ENCODE results near the gene PCDHGA3. TPM values are rescaled to one million over a fixed set of nuclear protein-coding genes. Genes with fewer than 3 reads are reported as not detected.

Gene PCDHGA3
- total and polyA plus RNA-seq, 9 of the 15 experiments (the other 6 are each of a cell fraction or from before 2014, with no cell fraction given) = 0.13 to 0.28 (median 0.18) TPM; not detected in 2

- H3K9ac ChIP-seq (ENCODE audit: insufficient read depth in 1 of 2, low read depth in 2 of 2, low read length in 2 of 2) = no peak overlapping the region
- H3K79me2 ChIP-seq (ENCODE audit: control insufficient read depth, insufficient read depth, low read length) = no peaks in the 10 kb centered on the region
- H3K9me1 ChIP-seq (ENCODE audit: control insufficient read depth, insufficient read depth, low read length) = no peaks in the 10 kb centered on the region
- intact Hi-C loops (cut with micrococcal nuclease) = no loop called here
- TF ChIP-seq ERF (CRISPR knock-in tag; IDR thresholded peaks at IDR 0.05) = no peak
- no peak for TF ChIP-seq HMGN3 (IDR thresholded peaks at IDR 0.05; ENCODE audit: borderline replicate concordance, extremely low read depth, insufficient read length, low read depth, low read length)
- TF ChIP-seq HINFP (tag; conservative IDR thresholded peaks at IDR 0.05; ENCODE audit: low read depth) = no peak
- TF ChIP-seq NCOA6 (IDR thresholded peaks at IDR 0.05) = no peak
- TF ChIP-seq ARNT (IDR thresholded peaks at IDR 0.05) = no peak
- H3K27me3 ChIP-seq (ENCODE audit: control insufficient read depth in 2 of 2, insufficient read depth in 2 of 2, low read length in 2 of 2) = peaks cover 9 to 35% of the 10 kb centered on the region in 2 experiments; a peak in 4 of 5 replicates
- CTCF ChIA-PET (ENCODE audit: low intra/inter-chr PET ratio) = no interaction called here
- in situ Hi-C loops (cut with MboI) = no loop called here
- H3K27ac ChIP-seq (ENCODE audit: extremely low read depth, low read depth, low read length) = no peak overlapping the region
- FAIRE-seq (no peak), ATAC-seq (no peak), DNase-seq (ENCODE audit: extremely low read depth in 1 of 4, low spot score in 3 of 4) (no peak)
- no peak overlapping the region for H3K4me2 ChIP-seq (ENCODE audit: insufficient read depth, low read length)
- WGBS (ENCODE audit: insufficient coverage, low coverage, missing lambda C conversion rate) = 2% methylated on average over 43 of the region's 43 CpGs
- H3K4me1 ChIP-seq (replicated peaks in 1 of 2; ENCODE audit: control insufficient read depth in 2 of 2, insufficient read depth in 2 of 2, low read length in 2 of 2) = peaks cover 0 to 11% of the 10 kb centered on the region in 2 experiments; a peak in 2 of 5 replicates
- no peak overlapping the region for H3K4me3 ChIP-seq
- POLR2A ChIA-PET = interaction anchor here (0.7 kb wide), 1 partner anchor 13 kb away, joined by 3 read pairs; the partner anchor contains the start of gene PCDHGB5
- no peaks in the 10 kb centered on the region for H3K36me3 ChIP-seq (ENCODE audit: control insufficient read depth, insufficient read depth, low read length)
- no peaks in the 10 kb centered on the region for H4K20me1 ChIP-seq (replicated peaks; ENCODE audit: control insufficient read depth, insufficient read depth, low read length)
- no peaks in the 10 kb centered on the region for H3K9me3 ChIP-seq (replicated peaks; ENCODE audit: control insufficient read depth, insufficient read depth, low read depth, low read length)
- BruUV-seq (replicated peaks) = no TSS peak
- no peak overlapping the region for H2AFZ ChIP-seq (ENCODE audit: low read depth, low read length)
Measured at GRCh38 chr5:141384471-141385267, 41.0 kb downstream of the PCDHGA3 start.
